K562 (cell line): ENCODE data around the gene FIG4. TPM values are rescaled to one million over a fixed set of nuclear protein-coding genes. Genes with fewer than 3 reads are reported as not detected.

Experiments
- ATAC-seq: fragments of 200-7000 bp; cut with Tn5 transposase; 3 replicates; pipeline ENCODE4 v1.9.1; 2020; ENCODE audit warnings: moderate library complexity
- BruUV-seq: library from RNA; stranded (reverse); fragments of 400-500 nt; replicated peaks from 2 replicates; lab custom pipeline; 2021; lab: Mats Ljungman, UMichigan
- CTCF ChIA-PET: fragments of 300-600 bp; formaldehyde crosslinking; extraction: SDS; loops from one replicate; lab custom pipeline; 2021; ENCODE audit warnings: low intra/inter-chr PET ratio; lab: Yijun Ruan, JAX
- POLR2A ChIA-PET: fragments of 300-600, 350-650 bp; sonication (Branson Sonifier 250); formaldehyde crosslinking; extraction: SDS; loops from one replicate; lab custom pipeline; 2021; ENCODE audit warnings: antibody characterized with exemption, inconsistent platforms; lab: Yijun Ruan, JAX
- DNase-seq, 4 experiments: peaks; one replicate each; pipeline versions ENCODE4 v3.0.0 to v3.0.0-alpha.2; 2011 to 2018; ENCODE audit warnings: low spot score in 3 of 4, mixed read lengths in 3 of 4; ENCODE audit errors: extremely low read depth in 1 of 4
- FAIRE-seq: peaks from 2 replicates; lab custom pipeline; 2011; peaks lifted over from hg19 to GRCh38; lab: Jason Lieb, UNC
- H2AFZ ChIP-seq: 2 replicates; pipeline ENCODE4 v1.6.0; 2011; ENCODE audit warnings: low read depth, low read length, control low read depth, inconsistent platforms
- H3K27ac ChIP-seq: fragments of 200-600 bp; 3 replicates; pipeline ENCODE4 v1.8.0; 2011; ENCODE audit warnings: low read depth, mild to moderate bottlenecking, control low read depth, inconsistent platforms, low read length, moderate library complexity, mixed read lengths; ENCODE audit errors: extremely low read depth
- H3K27me3 ChIP-seq, 2 experiments: fragments of 300-600 bp in 1 of 2; 2 replicates in 1 of 2; 3 replicates in 1 of 2; pipeline versions ENCODE4 v1.6.0 to v1.8.0; 2011; ENCODE audit warnings: inconsistent platforms in 2 of 2, low read length in 2 of 2, mild to moderate bottlenecking in 1 of 2, mixed read lengths in 1 of 2, moderate library complexity in 1 of 2; ENCODE audit not compliant: control insufficient read depth in 2 of 2, insufficient read depth in 2 of 2
- H3K36me3 ChIP-seq: fragments of 300-600 bp; 3 replicates; pipeline ENCODE4 v1.8.0; 2011; ENCODE audit warnings: mild to moderate bottlenecking, low read length, inconsistent platforms; ENCODE audit not compliant: control insufficient read depth, insufficient read depth
- H3K4me1 ChIP-seq, 2 experiments: fragments of 200-600 bp in 1 of 2; replicated peaks in 1 of 2; 2 replicates in 1 of 2; 3 replicates in 1 of 2; pipeline versions ENCODE4 v1.5.1 to v1.8.0; 2011; ENCODE audit warnings: inconsistent platforms in 2 of 2, low read length in 2 of 2, mild to moderate bottlenecking in 1 of 2, mixed read lengths in 1 of 2, moderate library complexity in 1 of 2; ENCODE audit not compliant: control insufficient read depth in 2 of 2, insufficient read depth in 2 of 2
- H3K4me2 ChIP-seq: 2 replicates; pipeline ENCODE4 v1.6.1; 2011; ENCODE audit warnings: low read length, control low read depth, inconsistent platforms, mixed read lengths; ENCODE audit not compliant: insufficient read depth
- H3K4me3 ChIP-seq: fragments of 200-600 bp; sonication (generic), shearing (Covaris generic); 2 replicates; pipeline ENCODE4 v1.5.1; 2016; ENCODE audit warnings: control low read depth, inconsistent platforms
- H3K79me2 ChIP-seq: fragments of 200-600 bp; 3 replicates; pipeline ENCODE4 v1.8.0; 2011; ENCODE audit warnings: low read length, inconsistent platforms; ENCODE audit not compliant: control insufficient read depth, insufficient read depth
- H3K9ac ChIP-seq, 2 experiments: 2 replicates each; pipeline versions ENCODE4 v1.6.0 to v1.6.1; 2011; ENCODE audit warnings: low read depth in 2 of 2, low read length in 2 of 2, control low read depth in 1 of 2, inconsistent platforms in 1 of 2, mild to moderate bottlenecking in 1 of 2, mixed read lengths in 1 of 2; ENCODE audit not compliant: insufficient read depth in 1 of 2
- H3K9me1 ChIP-seq: one replicate; pipeline ENCODE4 v1.6.0; 2011; ENCODE audit warnings: inconsistent platforms, mild to moderate bottlenecking, low read length, moderate library complexity; ENCODE audit not compliant: control insufficient read depth, insufficient read depth
- H3K9me3 ChIP-seq: replicated peaks from 2 replicates; pipeline ENCODE4 v1.5.1; 2011; ENCODE audit warnings: low read depth, low read length, inconsistent platforms; ENCODE audit not compliant: control insufficient read depth, insufficient read depth
- H4K20me1 ChIP-seq: replicated peaks from 2 replicates; pipeline ENCODE4 v1.6.1; 2011; ENCODE audit warnings: low read length, inconsistent platforms, mixed read lengths; ENCODE audit not compliant: control insufficient read depth, insufficient read depth
- EP300 ChIP-seq: IDR thresholded peaks from 2 replicates; pipeline ENCODE4 v1.6.1; 2012; ENCODE audit warnings: low read length, improper control_type of control experiment
- IFI16 ChIP-seq: fragments of 250-450 bp; sonication (Bioruptor Pico); IDR thresholded peaks from 2 replicates; pipeline ENCODE4 v2.1.2; 2022; ENCODE audit warnings: mild to moderate bottlenecking, inconsistent platforms
- MEIS2 ChIP-seq: fragments of 450-650 bp; IDR thresholded peaks from 2 replicates; pipeline ENCODE4 v1.6.1; 2014; ENCODE audit warnings: mild to moderate bottlenecking; ENCODE audit not compliant: partially characterized antibody
- NCOA6 ChIP-seq: fragments of 450-650 bp; IDR thresholded peaks from 2 replicates; pipeline ENCODE4 v1.6.1; 2017; ENCODE audit warnings: mild to moderate bottlenecking
- OTX1 ChIP-seq: fragments of 450-650 bp; formaldehyde crosslinking; IDR thresholded peaks from 2 replicates; pipeline ENCODE4 v1.4.0; 2022; ENCODE audit warnings: mild to moderate bottlenecking
- RBM39 ChIP-seq: fragments of 200-400 bp; formaldehyde crosslinking; optimal IDR thresholded peaks from 2 replicates; pipeline ENCODE3; 2018; ENCODE audit warnings: low read depth, low read length
- ZC3H4 ChIP-seq: sonication (generic); formaldehyde crosslinking; IDR thresholded peaks from 2 replicates; pipeline ENCODE4 v1.9.0; 2021; ENCODE audit warnings: missing genetic modification reagents, borderline replicate concordance
- WGBS: fragments of 100-300 bp; shearing (Covaris generic); methylation state at CpG from one replicate; pipeline ENCODE4 v1.1.6; 2016; ENCODE audit warnings: low coverage, mixed read lengths; ENCODE audit not compliant: insufficient coverage; ENCODE audit errors: missing lambda C conversion rate; 5-methylcytosine and 5-hydroxymethylcytosine counted together
- in situ Hi-C: fragments of 300-500 bp; cut with MboI; formaldehyde crosslinking; loops from 4 replicates; pipeline ENCODE4 v1.15.0; 2018; ENCODE audit warnings: inconsistent platforms, mixed read lengths
- intact Hi-C: fragments of 100-400 bp; cut with micrococcal nuclease; formaldehyde crosslinking; loops from 2 replicates; pipeline ENCODE4 v1.14.2; 2022
- polyA plus RNA-seq, 8 experiments: library from polyadenylated mRNA; depleted of rRNA in 4 of 8; stranded (reverse) in 5 of 8; unstranded in 3 of 8; fragments of >200 nt; fragmentation: Nextera tagmentation in 2 of 8; fragmentation: Illumina TruSeq in 1 of 8; extraction: Ambion mirVana in 2 of 8; extraction: Trizol in 1 of 8; gene quantifications; 2 replicates each; pipeline versions ENCODE4 v1.2.1 to v1.2.3, GENCODE V29; 2011 to 2014; ENCODE audit warnings: inconsistent platforms in 1 of 8, missing spikeins in 1 of 8
- total RNA-seq, 7 experiments: library from RNA; depleted of rRNA in 6 of 7; stranded (reverse); fragments of >200 nt in 6 of 7; fragmentation: Illumina TruSeq in 2 of 7; extraction: Trizol in 2 of 7; gene quantifications; 2 replicates each; pipeline versions ENCODE4 v1.2.1 to v1.2.3, GENCODE V29; 2011 to 2021; ENCODE audit warnings: low replicate concordance in 1 of 7
- TF ChIP-seq, protein P1 (sequence below): fragments of 450-650 bp; IDR thresholded peaks from 2 replicates; pipeline ENCODE4 v1.6.1; 2018; ENCODE audit warnings: mild to moderate bottlenecking, low read depth; ENCODE audit not compliant: partially characterized antibody
- TF ChIP-seq, protein P2 (sequence below), 2 experiments: fragments of 450-650 bp; formaldehyde crosslinking in 1 of 2; IDR thresholded peaks; 2 replicates each; pipeline versions ENCODE4 v1.4.0 to v1.6.1; 2014 to 2020; ENCODE audit warnings: mild to moderate bottlenecking in 2 of 2, borderline replicate concordance in 1 of 2, low read depth in 1 of 2
- TF ChIP-seq, protein P3 (sequence below): IDR thresholded peaks from 2 replicates; pipeline ENCODE4 v1.6.1; 2011; ENCODE audit warnings: borderline replicate concordance, low read depth, mild to moderate bottlenecking, moderate library complexity, low read length; ENCODE audit not compliant: insufficient read depth, poor library complexity, severe bottlenecking

The FIG4 gene
- total and polyA plus RNA-seq, 9 of the 15 experiments (the other 6 are each of a cell fraction or from before 2014, with no cell fraction given): 1.5 to 6.8 (median 4.3) TPM

DNA sequence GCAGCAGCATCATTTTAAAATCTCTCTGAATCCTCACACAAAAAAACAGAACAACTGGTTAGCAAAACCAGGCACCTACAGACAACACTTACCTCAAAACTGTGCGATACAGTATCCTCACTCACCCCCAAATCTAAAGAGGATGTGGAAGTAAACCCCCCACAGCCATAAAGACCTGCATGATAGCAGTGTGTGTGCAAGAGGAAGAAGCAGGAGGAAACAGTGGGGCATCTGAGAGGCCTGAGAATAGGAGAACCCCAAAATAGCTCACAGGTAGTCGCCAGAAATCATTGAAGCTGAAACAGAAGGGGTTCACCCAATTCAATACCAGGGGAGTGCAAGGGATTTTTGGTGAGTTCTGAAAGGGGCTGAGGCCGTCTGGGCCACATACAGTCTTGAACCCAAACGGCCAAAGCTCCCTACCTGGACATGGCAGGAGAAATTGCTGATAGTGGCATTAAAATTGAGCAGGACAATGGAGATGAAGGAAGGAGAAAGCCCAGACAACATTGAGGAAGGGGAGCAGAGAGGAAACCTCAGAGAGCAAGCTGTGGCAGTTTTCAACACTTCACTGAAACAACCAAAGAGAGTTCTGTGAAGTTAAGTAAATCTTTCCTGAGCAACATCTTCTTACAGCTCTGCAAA is 129.7 kb downstream of the FIG4 start:
- ChIA-PET POLR2A (interaction anchor here (1.0 to 1.2 kb wide), 2 partner anchors 9 to 18 kb away, joined by 3 to 4 read pairs; no protein-coding TSS in a partner anchor), CTCF (no interaction called here)
- DNase-seq: no peak
- no peak for FAIRE-seq
- Histone ChIP-seq H2AFZ (no peak overlapping the region), H3K79me2 (no peaks in the 10 kb centered on the region), H3K27me3 (peaks cover 12 to 30% of the 10 kb centered on the region in 2 experiments; a peak in 3 of 5 replicates), H3K27ac (no peak overlapping the region), H4K20me1 (no peaks in the 10 kb centered on the region), H3K9me3 (no peaks in the 10 kb centered on the region), H3K9me1 (no peaks in the 10 kb centered on the region), H3K9ac (no peak overlapping the region), H3K4me3 (no peak overlapping the region), H3K4me1 (no peaks in the 10 kb centered on the region), H3K36me3 (no peaks in the 10 kb centered on the region), H3K4me2 (no peak overlapping the region)
- WGBS: 2% methylated on average over 4 of the region's 4 CpGs
- intact Hi-C loops (no loop called here), in situ Hi-C loops (no loop called here)
- no TSS peak for BruUV-seq
- no peak for ATAC-seq
- TF ChIP-seq EP300 (no peak), ZC3H4 (CRISPR knock-in tag) (no peak), OTX1 (CRISPR knock-in tag) (no peak), RBM39 (no peak), NCOA6 (no peak), IFI16 (CRISPR knock-in tag) (no peak), MEIS2 (no peak)
- TF ChIP-seq, protein P1, sequence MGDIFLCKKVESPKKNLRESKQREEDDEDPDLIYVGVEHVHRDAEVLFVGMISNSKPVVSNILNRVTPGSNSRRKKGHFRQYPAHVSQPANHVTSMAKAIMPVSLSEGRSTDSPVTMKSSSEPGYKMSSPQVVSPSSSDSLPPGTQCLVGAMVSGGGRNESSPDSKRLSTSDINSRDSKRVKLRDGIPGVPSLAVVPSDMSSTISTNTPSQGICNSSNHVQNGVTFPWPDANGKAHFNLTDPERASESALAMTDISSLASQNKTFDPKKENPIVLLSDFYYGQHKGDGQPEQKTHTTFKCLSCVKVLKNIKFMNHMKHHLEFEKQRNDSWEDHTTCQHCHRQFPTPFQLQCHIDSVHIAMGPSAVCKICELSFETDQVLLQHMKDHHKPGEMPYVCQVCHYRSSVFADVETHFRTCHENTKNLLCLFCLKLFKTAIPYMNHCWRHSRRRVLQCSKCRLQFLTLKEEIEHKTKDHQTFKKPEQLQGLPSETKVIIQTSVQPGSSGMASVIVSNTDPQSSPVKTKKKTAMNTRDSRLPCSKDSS: no peak
- TF ChIP-seq, protein P2, sequence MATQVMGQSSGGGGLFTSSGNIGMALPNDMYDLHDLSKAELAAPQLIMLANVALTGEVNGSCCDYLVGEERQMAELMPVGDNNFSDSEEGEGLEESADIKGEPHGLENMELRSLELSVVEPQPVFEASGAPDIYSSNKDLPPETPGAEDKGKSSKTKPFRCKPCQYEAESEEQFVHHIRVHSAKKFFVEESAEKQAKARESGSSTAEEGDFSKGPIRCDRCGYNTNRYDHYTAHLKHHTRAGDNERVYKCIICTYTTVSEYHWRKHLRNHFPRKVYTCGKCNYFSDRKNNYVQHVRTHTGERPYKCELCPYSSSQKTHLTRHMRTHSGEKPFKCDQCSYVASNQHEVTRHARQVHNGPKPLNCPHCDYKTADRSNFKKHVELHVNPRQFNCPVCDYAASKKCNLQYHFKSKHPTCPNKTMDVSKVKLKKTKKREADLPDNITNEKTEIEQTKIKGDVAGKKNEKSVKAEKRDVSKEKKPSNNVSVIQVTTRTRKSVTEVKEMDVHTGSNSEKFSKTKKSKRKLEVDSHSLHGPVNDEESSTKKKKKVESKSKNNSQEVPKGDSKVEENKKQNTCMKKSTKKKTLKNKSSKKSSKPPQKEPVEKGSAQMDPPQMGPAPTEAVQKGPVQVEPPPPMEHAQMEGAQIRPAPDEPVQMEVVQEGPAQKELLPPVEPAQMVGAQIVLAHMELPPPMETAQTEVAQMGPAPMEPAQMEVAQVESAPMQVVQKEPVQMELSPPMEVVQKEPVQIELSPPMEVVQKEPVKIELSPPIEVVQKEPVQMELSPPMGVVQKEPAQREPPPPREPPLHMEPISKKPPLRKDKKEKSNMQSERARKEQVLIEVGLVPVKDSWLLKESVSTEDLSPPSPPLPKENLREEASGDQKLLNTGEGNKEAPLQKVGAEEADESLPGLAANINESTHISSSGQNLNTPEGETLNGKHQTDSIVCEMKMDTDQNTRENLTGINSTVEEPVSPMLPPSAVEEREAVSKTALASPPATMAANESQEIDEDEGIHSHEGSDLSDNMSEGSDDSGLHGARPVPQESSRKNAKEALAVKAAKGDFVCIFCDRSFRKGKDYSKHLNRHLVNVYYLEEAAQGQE (IDR thresholded peaks at IDR 0.05; ENCODE audit: borderline replicate concordance): no peak
- TF ChIP-seq, protein P2 (CRISPR knock-in tag; IDR thresholded peaks at IDR 0.05; ENCODE audit: low read depth): no peak
- TF ChIP-seq, protein P3, sequence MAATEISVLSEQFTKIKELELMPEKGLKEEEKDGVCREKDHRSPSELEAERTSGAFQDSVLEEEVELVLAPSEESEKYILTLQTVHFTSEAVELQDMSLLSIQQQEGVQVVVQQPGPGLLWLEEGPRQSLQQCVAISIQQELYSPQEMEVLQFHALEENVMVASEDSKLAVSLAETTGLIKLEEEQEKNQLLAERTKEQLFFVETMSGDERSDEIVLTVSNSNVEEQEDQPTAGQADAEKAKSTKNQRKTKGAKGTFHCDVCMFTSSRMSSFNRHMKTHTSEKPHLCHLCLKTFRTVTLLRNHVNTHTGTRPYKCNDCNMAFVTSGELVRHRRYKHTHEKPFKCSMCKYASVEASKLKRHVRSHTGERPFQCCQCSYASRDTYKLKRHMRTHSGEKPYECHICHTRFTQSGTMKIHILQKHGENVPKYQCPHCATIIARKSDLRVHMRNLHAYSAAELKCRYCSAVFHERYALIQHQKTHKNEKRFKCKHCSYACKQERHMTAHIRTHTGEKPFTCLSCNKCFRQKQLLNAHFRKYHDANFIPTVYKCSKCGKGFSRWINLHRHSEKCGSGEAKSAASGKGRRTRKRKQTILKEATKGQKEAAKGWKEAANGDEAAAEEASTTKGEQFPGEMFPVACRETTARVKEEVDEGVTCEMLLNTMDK: no peak
